Gastroesophageal sphincter (tissue), 3 donors: Measurements from ENCODE around the gene SFXN2.

Experiments
- EP300 ChIP-seq: sonication (generic); formaldehyde crosslinking; IDR thresholded peaks from one replicate; pipeline ENCODE4 v1.6.1; 2017; ENCODE audit warnings: antibody characterized with exemption, mild to moderate bottlenecking
- POLR2A ChIP-seq, 2 donors: fragments of 450-650 bp; IDR thresholded peaks; one replicate each; pipeline ENCODE4 v1.6.1; 2017; ENCODE audit warnings: antibody characterized with exemption in 2 of 2, mild to moderate bottlenecking in 2 of 2, moderate library complexity in 1 of 2
- POLR2AphosphoS5 ChIP-seq: sonication (generic); formaldehyde crosslinking; IDR thresholded peaks from one replicate; pipeline ENCODE4 v1.6.1; 2017; ENCODE audit warnings: antibody characterized with exemption
- TF ChIP-seq, protein P1 (sequence below), 4 experiments: fragments of 200-600 bp in 2 of 4; fragments of 450-650 bp in 2 of 4; sonication (generic) in 1 of 4; IDR thresholded peaks; one replicate each; pipeline ENCODE4 v1.5.1; 2017 to 2019; ENCODE audit warnings: antibody characterized with exemption in 4 of 4, mild to moderate bottlenecking in 2 of 4, moderate library complexity in 2 of 4

GRCh38 chr10:102781090-102781920 is 66.9 kb downstream of the SFXN2 start:
- TF ChIP-seq, protein P1, sequence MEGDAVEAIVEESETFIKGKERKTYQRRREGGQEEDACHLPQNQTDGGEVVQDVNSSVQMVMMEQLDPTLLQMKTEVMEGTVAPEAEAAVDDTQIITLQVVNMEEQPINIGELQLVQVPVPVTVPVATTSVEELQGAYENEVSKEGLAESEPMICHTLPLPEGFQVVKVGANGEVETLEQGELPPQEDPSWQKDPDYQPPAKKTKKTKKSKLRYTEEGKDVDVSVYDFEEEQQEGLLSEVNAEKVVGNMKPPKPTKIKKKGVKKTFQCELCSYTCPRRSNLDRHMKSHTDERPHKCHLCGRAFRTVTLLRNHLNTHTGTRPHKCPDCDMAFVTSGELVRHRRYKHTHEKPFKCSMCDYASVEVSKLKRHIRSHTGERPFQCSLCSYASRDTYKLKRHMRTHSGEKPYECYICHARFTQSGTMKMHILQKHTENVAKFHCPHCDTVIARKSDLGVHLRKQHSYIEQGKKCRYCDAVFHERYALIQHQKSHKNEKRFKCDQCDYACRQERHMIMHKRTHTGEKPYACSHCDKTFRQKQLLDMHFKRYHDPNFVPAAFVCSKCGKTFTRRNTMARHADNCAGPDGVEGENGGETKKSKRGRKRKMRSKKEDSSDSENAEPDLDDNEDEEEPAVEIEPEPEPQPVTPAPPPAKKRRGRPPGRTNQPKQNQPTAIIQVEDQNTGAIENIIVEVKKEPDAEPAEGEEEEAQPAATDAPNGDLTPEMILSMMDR (IDR thresholded peaks at IDR 0.05) = no peak
- TF ChIP-seq POLR2A (IDR thresholded peaks at IDR 0.05) (no peak), EP300 (no peak), POLR2AphosphoS5 (peak; percentile 15)
